Esophagus squamous epithelium (tissue), 4 donors: ENCODE results near the gene SMOC2.

Experiments
- POLR2A ChIP-seq, 4 donors: fragments of 450-650 bp; IDR thresholded peaks; one replicate each; pipeline ENCODE4 v1.6.1; 2017; ENCODE audit warnings: antibody characterized with exemption in 4 of 4, mild to moderate bottlenecking in 4 of 4, moderate library complexity in 3 of 4
- TF ChIP-seq, protein P1 (sequence below), 6 experiments: fragments of 450-650 bp in 4 of 6; fragments of 200-600 bp in 2 of 6; sonication (generic) in 2 of 6; IDR thresholded peaks; one replicate each; pipeline ENCODE4 v1.5.1; 2016 to 2019; ENCODE audit warnings: antibody characterized with exemption in 6 of 6, mild to moderate bottlenecking in 4 of 6, moderate library complexity in 4 of 6

DNA sequence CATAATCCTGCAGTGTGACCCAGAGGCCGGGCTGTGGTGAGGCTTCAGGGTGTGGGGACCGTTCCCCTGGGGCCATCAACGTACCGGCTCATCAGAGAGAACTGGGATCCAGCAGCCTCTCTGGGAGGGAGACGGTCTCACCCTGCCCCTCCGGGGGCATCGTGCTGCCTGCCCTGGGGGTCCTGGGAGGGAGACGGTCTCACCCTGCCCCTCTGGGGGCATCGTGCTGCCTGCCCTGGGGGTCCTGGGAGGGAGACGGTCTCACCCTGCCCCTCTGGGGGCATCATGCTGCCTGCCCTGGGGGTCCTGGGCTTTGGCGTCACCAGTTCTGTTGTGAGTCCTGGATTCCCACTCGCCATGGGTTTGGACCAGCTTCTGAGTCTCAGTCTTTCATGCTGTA is 17.1 kb downstream of the SMOC2 start:
- TF ChIP-seq, protein P1, sequence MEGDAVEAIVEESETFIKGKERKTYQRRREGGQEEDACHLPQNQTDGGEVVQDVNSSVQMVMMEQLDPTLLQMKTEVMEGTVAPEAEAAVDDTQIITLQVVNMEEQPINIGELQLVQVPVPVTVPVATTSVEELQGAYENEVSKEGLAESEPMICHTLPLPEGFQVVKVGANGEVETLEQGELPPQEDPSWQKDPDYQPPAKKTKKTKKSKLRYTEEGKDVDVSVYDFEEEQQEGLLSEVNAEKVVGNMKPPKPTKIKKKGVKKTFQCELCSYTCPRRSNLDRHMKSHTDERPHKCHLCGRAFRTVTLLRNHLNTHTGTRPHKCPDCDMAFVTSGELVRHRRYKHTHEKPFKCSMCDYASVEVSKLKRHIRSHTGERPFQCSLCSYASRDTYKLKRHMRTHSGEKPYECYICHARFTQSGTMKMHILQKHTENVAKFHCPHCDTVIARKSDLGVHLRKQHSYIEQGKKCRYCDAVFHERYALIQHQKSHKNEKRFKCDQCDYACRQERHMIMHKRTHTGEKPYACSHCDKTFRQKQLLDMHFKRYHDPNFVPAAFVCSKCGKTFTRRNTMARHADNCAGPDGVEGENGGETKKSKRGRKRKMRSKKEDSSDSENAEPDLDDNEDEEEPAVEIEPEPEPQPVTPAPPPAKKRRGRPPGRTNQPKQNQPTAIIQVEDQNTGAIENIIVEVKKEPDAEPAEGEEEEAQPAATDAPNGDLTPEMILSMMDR (IDR thresholded peaks at IDR 0.05), result no peak
- TF ChIP-seq POLR2A (IDR thresholded peaks at IDR 0.05), result no peak
